GM12865 (cell line): ENCODE results near the gene CCR5AS.
"Not testable (repeated sequence)": the region's sequence is repeated elsewhere in the genome, so short reads cannot be mapped to it uniquely, and the experiment has no call there.

ENCODE experiments used
- DNase-seq: peaks from one replicate; pipeline ENCODE4 v3.0.0; 2010; ENCODE audit warnings: low read depth
- H3K4me3 ChIP-seq: 2 replicates; pipeline ENCODE4 v1.5.1; 2011; ENCODE audit warnings: mild to moderate bottlenecking, low read depth, low read length, control low read depth
- TF ChIP-seq, protein P1 (sequence below): IDR thresholded peaks from 2 replicates; pipeline ENCODE4 v1.5.1; 2011; ENCODE audit warnings: low read length, control low read depth, low read depth, inconsistent platforms; ENCODE audit not compliant: insufficient read depth; ENCODE audit errors: missing control alignments

CCR5AS gene

DNA sequence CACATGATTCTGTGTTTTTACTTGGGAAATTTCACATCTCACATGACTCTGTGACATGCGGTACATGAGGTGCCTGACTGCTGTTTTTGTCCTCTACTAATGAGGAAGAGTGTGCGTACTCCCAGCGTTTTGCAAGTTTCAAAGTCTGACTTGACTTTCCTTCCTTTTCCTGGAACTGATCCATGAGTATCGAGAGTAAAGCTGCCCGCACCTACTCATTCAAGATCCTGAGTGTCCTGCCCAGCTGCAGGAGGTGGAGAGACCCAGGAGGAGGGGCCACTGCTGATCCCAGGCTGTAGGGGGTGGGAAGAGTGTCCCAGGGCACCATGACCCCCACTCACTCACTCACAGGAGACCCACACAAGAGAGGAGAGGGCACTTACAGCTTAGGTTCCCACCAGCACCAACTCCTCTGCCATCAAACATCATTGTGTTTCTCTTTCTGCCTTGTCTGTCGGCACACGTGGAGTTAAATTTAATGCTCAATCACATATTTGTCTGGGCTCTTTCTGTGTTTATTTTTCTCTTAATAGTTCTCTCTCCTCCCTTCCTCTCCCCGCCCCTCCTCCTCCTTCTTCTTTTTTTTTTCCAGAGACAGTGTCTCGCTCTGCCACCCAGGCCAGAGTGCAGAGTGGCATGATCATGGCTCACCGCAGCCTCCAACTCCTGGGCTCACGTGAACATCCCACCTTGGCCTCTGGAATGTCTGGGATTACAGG is 1.4 kb downstream of the CCR5AS start:
- no peak for DNase-seq
- no peak overlapping the region for H3K4me3 ChIP-seq
- TF ChIP-seq, protein P1, sequence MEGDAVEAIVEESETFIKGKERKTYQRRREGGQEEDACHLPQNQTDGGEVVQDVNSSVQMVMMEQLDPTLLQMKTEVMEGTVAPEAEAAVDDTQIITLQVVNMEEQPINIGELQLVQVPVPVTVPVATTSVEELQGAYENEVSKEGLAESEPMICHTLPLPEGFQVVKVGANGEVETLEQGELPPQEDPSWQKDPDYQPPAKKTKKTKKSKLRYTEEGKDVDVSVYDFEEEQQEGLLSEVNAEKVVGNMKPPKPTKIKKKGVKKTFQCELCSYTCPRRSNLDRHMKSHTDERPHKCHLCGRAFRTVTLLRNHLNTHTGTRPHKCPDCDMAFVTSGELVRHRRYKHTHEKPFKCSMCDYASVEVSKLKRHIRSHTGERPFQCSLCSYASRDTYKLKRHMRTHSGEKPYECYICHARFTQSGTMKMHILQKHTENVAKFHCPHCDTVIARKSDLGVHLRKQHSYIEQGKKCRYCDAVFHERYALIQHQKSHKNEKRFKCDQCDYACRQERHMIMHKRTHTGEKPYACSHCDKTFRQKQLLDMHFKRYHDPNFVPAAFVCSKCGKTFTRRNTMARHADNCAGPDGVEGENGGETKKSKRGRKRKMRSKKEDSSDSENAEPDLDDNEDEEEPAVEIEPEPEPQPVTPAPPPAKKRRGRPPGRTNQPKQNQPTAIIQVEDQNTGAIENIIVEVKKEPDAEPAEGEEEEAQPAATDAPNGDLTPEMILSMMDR = no peak

DNA sequence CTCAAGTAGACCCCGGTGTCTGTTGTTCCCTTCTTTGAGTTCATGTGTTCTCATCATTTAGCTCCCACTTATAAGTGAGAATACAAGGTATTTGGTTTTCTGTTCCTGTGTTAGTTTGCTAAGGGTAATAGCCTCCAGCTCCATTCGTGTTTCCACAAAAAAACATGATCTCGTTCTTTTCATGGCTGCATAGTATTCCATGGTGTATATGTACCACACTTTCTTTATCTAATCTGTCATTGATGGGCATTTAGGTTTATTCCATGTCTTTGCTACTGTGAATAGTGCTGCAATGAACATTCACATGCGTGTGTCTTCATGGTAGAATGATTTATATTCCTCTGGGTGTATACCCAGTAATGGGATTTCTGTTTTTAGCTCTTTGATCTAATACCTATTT is 4.0 kb downstream of the CCR5AS start:
- DNase-seq, H3K4me3 ChIP-seq: not testable (repeated sequence)

DNA sequence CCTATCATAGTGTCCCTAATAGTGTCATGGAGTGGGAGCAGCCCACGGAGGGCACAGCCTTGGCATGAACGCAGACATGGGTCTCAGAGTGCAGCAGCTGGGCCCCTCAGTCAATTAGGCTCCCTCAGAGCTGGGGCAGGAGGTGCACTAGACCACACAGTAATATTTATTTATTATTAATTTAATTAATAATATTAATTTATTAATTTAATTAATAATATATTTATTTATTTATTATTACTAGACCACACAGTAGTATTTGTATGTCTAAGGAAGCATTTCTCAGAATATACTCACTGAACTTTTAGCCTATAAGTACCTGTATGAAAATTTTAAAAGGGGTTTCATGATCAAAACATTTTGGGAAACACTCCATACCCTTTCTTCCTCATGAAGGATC is 5.3 kb downstream of the CCR5AS start:
- DNase-seq = no peak
- H3K4me3 ChIP-seq = no peak overlapping the region
- TF ChIP-seq, protein P1 = no peak

DNA sequence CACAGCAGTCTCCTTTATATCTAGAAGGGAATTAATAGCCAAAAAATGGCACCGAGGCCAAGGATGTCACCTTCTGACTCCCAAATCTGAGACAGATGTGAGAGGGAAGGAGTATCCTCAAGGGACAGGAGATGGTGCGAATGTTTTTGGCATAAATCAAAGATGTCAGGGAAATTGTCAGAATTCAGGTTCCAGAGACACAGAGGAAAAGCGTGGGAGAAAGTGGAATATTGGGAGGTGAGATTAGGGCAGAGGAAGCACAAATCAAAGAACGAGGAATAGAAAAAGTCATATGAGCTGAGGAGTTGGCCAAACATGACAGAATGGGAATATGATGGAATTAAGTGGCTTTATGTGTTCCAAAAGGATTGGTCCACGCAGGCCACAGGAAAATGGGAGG is 6.0 kb downstream of the CCR5AS start:
- TF ChIP-seq, protein P1 = no peak
- no peak overlapping the region for H3K4me3 ChIP-seq
- no peak for DNase-seq

DNA sequence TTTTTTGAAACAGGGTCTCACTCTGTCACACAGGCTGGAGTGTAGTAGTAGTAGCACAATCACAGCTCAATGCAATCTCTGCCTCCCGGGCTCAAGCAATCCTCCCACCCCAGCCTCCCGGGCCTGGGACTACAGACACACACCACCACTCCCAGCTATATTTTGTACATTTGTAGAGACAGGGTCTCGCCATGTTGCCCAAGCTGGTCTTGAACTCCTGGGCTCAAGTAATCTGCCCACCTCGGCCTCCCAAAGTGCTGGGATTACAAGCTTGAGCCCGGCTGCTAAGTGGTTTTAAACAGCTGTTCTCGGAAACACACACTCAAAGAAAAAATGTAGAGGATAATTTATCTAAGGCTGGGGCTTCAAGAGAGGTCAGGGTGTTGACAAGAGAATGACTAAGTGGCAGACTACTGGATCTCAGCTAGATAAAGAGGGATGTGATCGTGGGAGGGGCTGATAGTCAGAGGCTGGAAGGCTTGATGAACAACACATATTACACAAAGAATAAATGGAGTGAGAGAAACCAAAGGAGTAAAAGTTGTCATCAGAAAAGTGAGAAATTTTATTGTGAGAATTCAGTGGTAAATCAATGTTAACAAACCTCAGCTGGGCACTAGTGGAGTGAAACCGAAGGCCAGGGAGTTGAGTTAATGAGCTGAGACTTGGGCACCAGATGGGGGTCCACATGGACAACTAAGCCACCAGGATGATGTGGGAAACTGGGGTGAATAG is 6.7 kb downstream of the CCR5AS start:
- H3K4me3 ChIP-seq = no peak overlapping the region
- TF ChIP-seq, protein P1 = no peak
- no peak for DNase-seq

DNA sequence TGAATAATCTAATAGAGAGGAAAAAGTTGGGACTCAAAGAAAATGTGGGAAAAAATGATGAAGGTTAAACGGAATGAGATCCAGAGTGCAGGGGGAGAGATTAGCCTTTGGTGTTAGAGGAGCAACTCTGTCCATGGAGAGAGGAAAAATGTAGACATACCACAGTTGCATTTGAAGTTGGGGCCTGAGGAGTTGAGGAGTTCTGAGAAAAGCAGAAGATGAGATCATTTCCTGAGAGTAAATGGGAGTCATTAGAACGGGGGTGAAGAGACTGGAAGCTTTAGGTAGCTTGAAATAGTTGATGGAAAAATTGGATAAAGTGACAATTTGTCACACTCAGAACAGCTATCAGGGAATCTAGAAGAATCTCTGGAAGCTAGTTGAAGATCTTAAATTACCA is 7.3 kb downstream of the CCR5AS start:
- TF ChIP-seq, protein P1 = no peak
- H3K4me3 ChIP-seq = no peak overlapping the region
- DNase-seq = no peak

DNA sequence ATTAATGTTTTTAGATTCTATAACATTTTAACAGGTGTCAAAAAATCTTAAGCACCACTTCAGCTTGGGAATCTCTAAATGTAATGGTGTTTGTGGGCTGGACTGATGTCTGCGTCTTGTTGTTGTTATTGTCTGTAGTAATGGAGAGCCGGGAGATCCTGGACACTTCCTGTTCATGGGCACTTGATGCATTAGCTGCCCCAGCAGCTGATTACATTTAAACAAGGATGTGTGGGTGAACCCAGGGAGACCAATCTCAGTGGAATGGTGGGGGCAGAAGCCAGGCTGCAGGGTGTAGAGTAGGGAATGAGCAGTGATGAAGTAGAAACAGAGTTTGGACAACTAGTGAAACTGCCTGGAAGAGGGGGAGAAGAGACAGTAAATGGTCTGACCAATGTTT is 7.8 kb downstream of the CCR5AS start:
- no peak overlapping the region for H3K4me3 ChIP-seq
- DNase-seq = no peak
- TF ChIP-seq, protein P1 = no peak
